NCI-H1436 (cell line): ENCODE results near the gene PAAF1.
"Not testable (repeated sequence)": the region's sequence is repeated elsewhere in the genome, so short reads cannot be mapped to it uniquely, and the experiment has no call there.

Experiments
- DNase-seq: peaks from one replicate; lab custom pipeline; 2025; lab: John Stamatoyannopoulos, UW

PAAF1 gene

GRCh38 chr11:73883856-73884255, 7.1 kb downstream of the PAAF1 start:
- no peak for DNase-seq

DNA sequence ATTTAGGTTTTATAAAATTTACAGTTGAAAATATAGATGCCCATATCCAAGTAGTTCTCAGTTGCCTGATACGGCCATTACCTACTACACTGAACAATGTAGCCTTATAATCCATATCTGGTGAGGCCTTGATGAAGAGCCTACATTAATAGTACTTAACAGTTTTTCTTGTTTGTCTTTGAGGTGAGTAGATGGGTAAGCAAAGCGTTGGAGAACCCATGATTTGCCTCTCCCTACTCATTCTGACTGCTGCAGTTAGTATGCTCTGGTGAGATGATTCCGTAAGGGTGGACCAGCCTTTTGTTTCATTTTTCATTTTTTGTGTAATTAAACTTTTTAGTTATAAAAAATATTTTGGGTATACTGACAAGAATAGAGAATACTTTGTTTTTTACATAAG, 11.4 kb downstream of the PAAF1 start:
- DNase-seq: no peak

DNA sequence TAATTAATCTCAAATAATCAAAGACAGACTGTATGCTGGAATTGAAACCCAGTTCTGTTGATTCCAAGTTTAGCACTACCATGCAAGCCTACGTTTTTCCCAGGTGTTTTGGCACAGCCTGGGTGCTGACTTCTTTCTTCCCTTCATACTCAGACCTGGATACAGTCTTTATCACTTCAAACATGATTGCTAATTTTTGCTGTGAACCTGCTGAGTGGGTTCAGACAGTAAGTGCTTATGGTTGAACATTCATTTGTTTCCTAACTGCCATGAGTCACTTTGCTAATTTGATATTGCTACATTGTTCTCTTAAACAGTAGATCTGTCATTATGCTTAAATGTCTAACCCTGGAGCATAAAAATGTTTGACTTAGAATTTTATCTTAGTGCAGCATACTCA, 12.2 kb downstream of the PAAF1 start:
- no peak for DNase-seq

GRCh38 chr11:73889536-73889935, 12.7 kb downstream of the PAAF1 start:
- no peak for DNase-seq

DNA sequence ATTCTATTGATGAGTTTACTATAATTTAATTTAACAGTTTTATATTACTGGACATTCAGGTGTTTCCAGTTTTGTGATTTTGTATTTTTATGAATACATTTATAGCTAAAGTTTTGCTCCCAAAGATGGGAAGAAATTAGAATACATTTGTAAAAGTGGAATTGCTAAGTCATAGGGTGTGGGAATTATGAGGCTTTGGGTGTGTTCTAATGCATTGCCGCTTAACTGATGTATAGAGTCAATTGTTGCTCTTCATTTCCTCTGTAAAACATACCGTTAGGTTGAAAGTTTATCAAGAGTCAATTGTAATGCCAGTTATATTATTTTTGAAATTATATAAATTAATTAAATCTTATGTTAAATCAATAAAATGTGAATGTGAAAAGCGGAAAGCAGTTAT, 16.2 kb downstream of the PAAF1 start:
- DNase-seq: no peak

DNA sequence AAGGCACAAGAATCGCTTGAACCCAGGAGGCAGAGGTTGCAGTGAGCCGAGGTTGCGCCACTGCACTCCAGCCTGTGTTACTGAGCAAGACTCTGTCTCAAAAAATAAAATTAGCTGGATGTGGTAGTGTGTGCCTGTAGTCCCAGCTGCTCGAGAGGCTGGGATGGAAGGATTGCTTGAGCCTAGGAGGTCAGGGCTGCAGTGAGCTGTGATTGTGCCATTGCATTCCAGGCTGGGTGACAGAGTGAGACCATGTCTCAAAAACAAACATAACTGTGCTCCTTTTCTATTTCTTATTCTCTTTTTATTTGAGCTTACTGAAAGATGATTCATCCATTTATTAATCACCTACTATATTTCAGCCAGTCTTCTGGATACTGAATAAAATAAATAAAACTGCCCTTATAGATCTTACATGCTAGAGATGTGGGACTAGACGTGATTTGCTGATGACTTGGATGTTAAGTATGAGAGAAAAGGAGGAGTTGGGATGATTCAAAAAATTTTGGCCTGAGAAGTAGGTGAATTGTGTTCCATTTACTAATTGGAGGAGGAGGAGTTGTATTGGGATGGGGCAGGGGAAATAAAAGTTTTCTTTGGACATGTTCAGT, 18.0 kb downstream of the PAAF1 start:
- DNase-seq: no peak

DNA sequence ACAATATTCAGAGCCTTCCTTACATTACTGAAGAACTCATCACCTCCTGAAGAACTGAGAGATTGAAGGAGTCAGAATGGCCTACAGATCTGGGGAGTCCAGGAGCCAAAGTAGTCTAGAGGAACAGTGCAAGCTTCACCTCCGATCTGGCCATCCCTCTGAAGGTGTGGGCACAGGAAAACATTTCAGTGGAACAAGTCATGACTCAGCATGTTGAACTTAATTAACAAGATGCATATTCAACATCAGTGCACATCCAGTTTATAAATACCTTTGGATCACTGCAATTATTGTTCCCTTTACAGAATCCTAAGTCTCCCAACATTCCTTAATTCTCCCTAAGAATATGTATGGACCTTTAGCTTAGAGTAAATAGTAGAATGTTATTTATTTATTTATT, 25.5 kb downstream of the PAAF1 start:
- no peak for DNase-seq

DNA sequence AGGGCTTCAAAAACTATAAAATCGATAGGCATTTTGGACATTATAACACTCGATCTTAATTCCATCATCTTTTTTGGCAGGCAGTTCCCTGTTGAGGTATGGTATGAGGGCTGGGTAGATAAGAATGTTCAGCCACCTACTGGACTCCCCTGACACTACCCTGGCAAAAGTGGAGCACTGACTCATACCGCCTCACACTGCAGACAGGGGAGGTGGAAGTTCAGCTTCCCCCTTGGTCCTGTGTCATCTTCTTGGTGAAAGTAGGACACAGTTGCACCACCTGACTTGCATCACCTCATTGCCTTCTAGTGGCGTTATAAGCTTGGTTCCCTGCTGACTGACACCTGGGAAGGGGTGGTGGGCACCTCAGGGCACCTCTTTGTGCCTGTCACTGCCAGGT, 30.4 kb downstream of the PAAF1 start:
- no peak for DNase-seq

DNA sequence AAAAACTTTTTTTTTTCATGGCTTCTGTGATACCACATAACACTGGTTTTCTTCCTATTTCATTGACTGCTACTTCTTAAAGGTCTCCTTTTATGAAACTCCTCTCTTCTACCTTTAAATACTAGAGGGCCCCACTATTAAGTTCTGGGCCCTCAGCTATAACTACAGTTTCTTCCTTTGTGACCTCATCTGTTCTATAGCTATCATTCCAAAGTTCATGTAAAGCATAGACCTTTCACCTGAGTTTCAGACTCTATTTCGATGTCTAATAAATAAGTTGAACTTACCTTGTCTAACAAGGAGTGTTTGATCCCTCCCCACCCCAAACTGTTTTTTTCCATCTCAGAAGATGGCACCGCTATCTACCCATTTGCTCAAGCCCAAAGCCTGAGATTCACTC, 35.2 kb downstream of the PAAF1 start:
- no peak for DNase-seq

DNA sequence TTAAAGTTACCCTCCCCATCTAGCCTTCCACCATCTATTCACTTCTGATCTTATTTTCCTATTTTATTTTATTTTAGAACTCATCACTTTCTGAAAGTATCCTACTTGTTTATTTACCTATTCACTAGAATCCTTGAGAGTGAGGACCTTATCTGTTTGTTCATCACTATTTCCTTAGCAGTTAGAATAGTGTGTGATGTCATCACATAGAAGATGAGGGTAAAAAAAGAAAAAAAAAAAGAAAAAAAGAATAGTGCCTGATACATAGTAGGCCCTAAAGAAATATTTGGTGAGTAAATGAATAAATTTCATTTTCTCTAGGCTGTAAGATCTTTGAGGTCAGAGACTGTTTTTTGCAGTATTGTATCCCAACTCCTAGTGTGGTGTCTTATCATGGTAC, 36.7 kb downstream of the PAAF1 start:
- DNase-seq: no peak

- DNase-seq: no peak
These were observed 37.5 kb downstream of the PAAF1 start for GRCh38 chr11:73914284-73914683.

- no peak for DNase-seq
These were observed 39.6 kb downstream of the PAAF1 start for GRCh38 chr11:73916435-73916834.

DNA sequence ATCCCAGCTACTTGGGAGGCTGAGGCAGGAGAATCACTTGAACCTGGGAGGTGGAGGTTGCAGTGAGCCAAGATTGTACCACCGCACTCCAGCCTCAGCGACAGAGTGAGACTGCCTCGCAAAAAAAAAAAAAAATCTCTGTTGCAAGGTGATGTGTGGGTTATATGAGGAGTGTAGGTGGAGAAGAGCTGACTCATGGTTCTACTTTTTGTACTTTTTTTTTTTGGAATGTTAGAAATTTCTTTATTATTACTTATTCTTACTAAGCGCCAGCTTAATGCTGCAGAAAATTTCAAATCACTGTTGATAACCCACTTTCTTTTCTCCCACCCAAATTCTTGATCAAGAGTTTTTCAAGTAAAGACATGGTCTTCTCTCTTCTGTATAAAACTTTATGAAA, 44.4 kb downstream of the PAAF1 start:
- DNase-seq: no peak

- no peak for DNase-seq
These were observed 52.6 kb downstream of the PAAF1 start for GRCh38 chr11:73929388-73929787.

- peak; percentile 69 for DNase-seq
These were observed 54.3 kb downstream of the PAAF1 start for GRCh38 chr11:73931039-73931645.

DNA sequence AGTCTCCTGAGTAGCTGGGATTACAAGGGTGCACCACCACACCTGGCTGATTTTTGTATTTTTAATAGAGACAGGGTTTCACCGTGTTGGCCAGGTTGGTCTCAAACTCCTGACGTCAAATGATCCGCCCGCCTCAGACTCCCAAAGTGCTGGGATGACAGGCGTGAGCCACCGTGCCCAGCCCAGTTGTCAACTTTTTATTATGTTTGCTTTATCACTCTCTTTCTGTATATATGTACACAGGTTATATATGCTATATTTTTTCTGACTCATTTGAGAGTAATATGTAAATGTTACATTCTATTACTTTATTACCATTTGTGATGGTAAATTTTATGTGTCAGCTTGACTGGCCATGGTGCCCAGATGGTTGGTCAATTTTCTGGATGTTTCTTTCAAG, 55.2 kb downstream of the PAAF1 start:
- no peak for DNase-seq

DNA sequence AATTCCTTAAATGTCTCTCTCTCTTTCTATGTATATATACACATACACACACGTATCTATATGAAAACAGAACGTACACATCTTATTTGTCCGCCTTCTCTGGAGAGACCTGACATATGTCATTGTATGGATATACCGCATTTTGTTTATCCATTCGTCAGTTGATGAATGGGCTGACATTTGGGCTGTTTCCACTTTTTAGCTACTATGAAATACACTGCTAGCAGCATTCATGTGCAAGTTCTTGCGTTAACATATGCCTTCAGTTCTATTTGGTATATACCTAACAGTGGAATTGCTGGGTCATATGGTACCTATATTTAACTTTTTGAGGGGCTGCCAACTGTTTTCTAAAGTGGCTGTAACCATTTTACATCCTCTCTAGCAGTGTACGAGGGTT, 56.0 kb downstream of the PAAF1 start:
- DNase-seq: no peak

GRCh38 chr11:73936047-73936446, 59.2 kb downstream of the PAAF1 start:
- not testable (repeated sequence) for DNase-seq

- no peak for DNase-seq
These were observed 62.3 kb downstream of the PAAF1 start for GRCh38 chr11:73939096-73939495.

- DNase-seq: no peak
These were observed 64.2 kb downstream of the PAAF1 start for GRCh38 chr11:73940801-73941570.

DNA sequence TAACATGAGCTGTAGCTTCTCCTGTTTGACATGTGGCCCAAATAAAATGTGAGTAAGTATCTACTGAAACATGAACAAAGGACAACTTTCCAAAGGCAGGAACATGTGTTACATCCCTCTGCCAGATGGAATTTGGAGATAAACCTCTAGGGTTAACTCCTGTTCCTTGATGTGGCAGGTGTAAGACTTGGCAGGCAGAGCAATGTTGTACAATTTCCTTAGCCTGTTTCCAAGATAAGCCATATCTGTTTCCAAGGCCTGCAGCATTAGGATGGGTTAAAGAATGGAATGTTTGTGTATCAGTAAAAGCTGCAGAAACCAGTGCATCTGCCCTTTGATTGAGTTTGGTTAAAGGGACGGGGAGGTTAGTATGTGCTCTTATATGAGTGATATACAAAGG, 65.2 kb downstream of the PAAF1 start:
- DNase-seq: no peak

- no peak for DNase-seq
These were observed 67.3 kb downstream of the PAAF1 start for GRCh38 chr11:73944085-73944484.

DNA sequence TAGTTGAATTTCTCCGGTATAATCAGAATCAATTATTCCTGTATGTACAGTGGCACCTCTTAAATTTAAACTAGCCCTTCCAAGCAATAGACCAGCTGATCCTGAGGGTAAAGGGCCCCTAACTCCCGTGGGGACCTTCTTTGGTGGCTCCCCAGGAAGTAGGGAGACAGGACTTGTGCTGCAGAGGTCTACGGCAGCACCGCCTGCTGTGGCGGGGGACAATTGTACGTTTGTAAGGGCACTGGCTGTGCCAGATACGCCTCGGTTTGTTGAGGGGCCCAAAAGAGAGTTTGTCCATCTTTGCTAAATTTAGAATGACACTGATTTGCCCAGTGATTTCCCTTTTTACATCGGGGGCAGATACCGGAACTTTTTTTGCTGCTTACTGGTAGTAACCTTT, 68.1 kb downstream of the PAAF1 start:
- DNase-seq: no peak

- no peak for DNase-seq
These were observed 68.6 kb downstream of the PAAF1 start for GRCh38 chr11:73945396-73945795.
